Measurements from ENCODE around the gene DMD. TPM values are rescaled to one million over a fixed set of nuclear protein-coding genes. Genes with fewer than 3 reads are reported as not detected.

DMD gene
- total RNA-seq, 1 donor from 2014 or later: 9.7 TPM

DNA sequence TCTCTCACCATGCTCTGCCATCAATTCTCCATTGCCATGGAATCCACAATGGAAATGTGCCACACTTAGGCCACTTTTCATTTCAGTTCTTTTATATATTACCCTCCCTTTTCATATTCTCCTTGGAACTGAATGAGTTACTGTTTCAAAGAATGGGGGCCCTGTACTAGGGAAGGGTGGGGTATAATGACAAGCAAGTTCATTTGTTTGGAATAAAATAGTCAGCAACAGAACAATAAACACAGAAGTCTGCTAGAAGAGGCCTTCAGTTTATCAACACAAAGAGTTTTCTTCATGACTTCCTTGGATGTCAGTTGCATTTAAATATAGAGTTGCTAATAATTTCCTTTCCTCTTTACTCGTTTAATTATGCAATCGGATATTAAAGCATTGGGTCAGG, 1661.2 kb downstream of the DMD start:
- H3K36me3 Mint-ChIP-seq (ENCODE audit: low read depth): peaks cover 5% of the 10 kb centered on the region
- no peak overlapping the region for H3K4me3 Mint-ChIP-seq
- H3K27ac Mint-ChIP-seq (ENCODE audit: unreplicated experiment): no peak overlapping the region
- TF ChIP-seq, protein P1, sequence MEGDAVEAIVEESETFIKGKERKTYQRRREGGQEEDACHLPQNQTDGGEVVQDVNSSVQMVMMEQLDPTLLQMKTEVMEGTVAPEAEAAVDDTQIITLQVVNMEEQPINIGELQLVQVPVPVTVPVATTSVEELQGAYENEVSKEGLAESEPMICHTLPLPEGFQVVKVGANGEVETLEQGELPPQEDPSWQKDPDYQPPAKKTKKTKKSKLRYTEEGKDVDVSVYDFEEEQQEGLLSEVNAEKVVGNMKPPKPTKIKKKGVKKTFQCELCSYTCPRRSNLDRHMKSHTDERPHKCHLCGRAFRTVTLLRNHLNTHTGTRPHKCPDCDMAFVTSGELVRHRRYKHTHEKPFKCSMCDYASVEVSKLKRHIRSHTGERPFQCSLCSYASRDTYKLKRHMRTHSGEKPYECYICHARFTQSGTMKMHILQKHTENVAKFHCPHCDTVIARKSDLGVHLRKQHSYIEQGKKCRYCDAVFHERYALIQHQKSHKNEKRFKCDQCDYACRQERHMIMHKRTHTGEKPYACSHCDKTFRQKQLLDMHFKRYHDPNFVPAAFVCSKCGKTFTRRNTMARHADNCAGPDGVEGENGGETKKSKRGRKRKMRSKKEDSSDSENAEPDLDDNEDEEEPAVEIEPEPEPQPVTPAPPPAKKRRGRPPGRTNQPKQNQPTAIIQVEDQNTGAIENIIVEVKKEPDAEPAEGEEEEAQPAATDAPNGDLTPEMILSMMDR (conservative IDR thresholded peaks at IDR 0.05): no peak
- peaks cover 9% of the 10 kb centered on the region for H3K9me3 Mint-ChIP-seq
- no peaks in the 10 kb centered on the region for H3K27me3 Mint-ChIP-seq (ENCODE audit: low read depth)
- DNase-seq (ENCODE audit: low read depth, low spot score): no peak
- H3K4me1 Mint-ChIP-seq: peaks cover 14% of the 10 kb centered on the region

DNA sequence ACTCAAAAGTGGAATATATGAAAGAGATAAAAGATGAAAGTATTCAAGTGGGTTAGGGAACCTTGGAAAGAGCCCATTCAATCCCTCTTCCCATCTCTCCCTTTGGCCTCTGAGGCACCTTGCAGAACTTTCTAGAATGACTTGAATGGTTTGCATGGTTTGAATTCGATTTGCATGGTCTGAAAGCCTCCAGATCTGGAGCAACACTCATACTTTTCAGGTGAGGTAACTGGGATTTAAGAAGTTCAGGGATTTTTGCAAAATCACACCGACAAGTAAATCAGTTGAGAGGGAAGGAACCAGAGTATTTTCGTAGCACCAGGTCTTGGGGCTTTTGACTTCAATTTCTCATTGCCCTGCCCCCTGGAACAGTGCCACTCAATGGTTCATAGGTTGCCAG, 1663.5 kb downstream of the DMD start:
- no peaks in the 10 kb centered on the region for H3K27me3 Mint-ChIP-seq (ENCODE audit: low read depth)
- no peak for DNase-seq (ENCODE audit: low read depth, low spot score)
- H3K27ac Mint-ChIP-seq (ENCODE audit: unreplicated experiment): no peak overlapping the region
- H3K4me1 Mint-ChIP-seq: peaks cover 14% of the 10 kb centered on the region
- TF ChIP-seq, protein P1 (conservative IDR thresholded peaks at IDR 0.05): no peak
- peaks cover 5% of the 10 kb centered on the region for H3K36me3 Mint-ChIP-seq (ENCODE audit: low read depth)
- peaks cover 5% of the 10 kb centered on the region for H3K9me3 Mint-ChIP-seq
- no peak overlapping the region for H3K4me3 Mint-ChIP-seq

DNA sequence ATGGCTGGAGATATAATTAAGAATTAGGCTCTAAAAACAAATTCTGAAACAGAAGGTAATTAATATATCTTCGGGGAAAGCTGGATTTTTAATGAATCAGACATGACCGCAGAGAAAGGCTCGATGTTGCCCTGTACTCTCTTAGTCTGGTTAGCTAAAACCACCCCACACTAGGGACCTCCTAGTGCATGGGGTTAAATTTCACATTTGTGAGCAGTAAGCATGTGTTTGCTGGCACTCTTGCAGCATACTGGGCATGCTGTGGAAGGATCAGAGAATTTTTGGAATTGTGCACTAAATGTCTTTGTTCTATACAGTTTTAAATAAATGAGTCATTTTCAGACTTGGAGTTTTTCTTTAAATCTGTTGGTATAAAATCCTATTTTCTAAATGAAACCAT, 1663.9 kb downstream of the DMD start:
- TF ChIP-seq, protein P1 (conservative IDR thresholded peaks at IDR 0.05): no peak
- no peak for DNase-seq (ENCODE audit: low read depth, low spot score)
- Mint-ChIP-seq H3K9me3 (peaks cover 7% of the 10 kb centered on the region), H3K27me3 (ENCODE audit: low read depth) (no peaks in the 10 kb centered on the region), H3K4me1 (peaks cover 14% of the 10 kb centered on the region), H3K27ac (ENCODE audit: unreplicated experiment) (no peak overlapping the region), H3K36me3 (ENCODE audit: low read depth) (peaks cover 5% of the 10 kb centered on the region), H3K4me3 (no peak overlapping the region)

DNA sequence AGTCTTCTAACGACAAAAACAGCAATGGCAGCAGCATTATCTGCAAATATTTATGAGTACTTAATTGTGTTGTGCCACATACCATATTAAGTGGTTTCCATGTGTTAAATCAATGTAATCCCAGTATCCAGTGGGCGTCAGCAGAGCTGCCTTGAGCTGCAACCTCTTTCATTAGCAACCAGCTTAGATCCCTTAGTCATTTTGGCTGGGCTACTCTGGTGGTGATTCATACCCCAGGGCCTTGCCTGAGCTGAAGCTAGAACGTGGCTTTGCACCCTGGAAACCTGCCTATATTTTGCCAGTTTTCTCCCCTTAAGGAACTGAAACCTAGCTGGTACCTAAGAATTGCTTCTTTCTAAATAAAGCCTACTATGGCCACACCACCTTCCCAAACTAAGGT, 1665.2 kb downstream of the DMD start:
- TF ChIP-seq, protein P1 (conservative IDR thresholded peaks at IDR 0.05): no peak

DNA sequence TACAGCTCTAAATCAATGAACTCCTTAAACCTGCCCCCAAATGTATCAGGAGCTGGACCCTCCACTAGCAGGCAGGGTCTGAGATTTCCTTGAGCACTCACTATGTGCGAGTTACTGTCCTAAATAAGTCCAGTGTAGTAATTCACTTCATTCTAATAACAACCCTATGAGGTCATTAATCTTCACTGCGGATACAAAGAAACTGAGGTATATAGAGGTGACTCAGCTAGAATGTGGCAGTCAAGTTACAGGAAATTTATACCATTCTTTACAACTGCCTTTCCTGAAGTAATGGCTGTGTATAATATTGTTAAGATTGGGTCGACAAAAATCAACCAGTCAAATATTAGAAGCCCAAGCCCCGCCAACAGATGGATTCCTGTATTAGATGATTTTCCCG, 1665.6 kb downstream of the DMD start:
- Mint-ChIP-seq H3K4me1 (peaks cover 13% of the 10 kb centered on the region), H3K9me3 (peaks cover 9% of the 10 kb centered on the region), H3K27me3 (ENCODE audit: low read depth) (no peaks in the 10 kb centered on the region), H3K36me3 (ENCODE audit: low read depth) (peaks cover 10% of the 10 kb centered on the region), H3K4me3 (no peak overlapping the region), H3K27ac (ENCODE audit: unreplicated experiment) (no peak overlapping the region)
- TF ChIP-seq, protein P1 (conservative IDR thresholded peaks at IDR 0.05): no peak
- DNase-seq (ENCODE audit: low read depth, low spot score): no peak

More for the DNA sequence above, 1665.2 kb downstream of the DMD start:
- Mint-ChIP-seq H3K4me3 (no peak overlapping the region), H3K36me3 (ENCODE audit: low read depth) (peaks cover 8% of the 10 kb centered on the region), H3K4me1 (peaks cover 14% of the 10 kb centered on the region), H3K27me3 (ENCODE audit: low read depth) (no peaks in the 10 kb centered on the region), H3K9me3 (peaks cover 9% of the 10 kb centered on the region), H3K27ac (ENCODE audit: unreplicated experiment) (no peak overlapping the region)
- DNase-seq (ENCODE audit: low read depth, low spot score): no peak

DNA sequence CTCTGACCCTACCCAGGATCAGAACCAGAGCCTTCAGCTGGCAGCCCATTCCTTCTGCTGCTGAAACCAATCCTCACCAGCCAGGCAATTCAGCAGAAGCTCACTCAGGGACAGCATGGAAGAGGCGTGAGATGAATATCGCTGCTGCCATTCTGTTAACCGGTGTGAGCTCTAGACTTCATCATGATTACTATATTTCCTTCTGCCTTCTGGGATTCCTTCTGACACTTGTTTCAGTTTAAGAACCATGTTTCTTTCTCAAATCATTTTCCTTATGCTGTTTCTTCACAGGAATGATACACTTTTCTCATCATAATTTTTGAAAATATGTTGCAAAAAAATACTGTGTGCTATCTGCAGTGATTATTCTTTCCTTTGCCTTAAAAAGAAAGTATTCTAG, 1666.2 kb downstream of the DMD start:
- H3K27me3 Mint-ChIP-seq (ENCODE audit: low read depth): no peaks in the 10 kb centered on the region
- peaks cover 10% of the 10 kb centered on the region for H3K36me3 Mint-ChIP-seq (ENCODE audit: low read depth)
- no peak overlapping the region for H3K4me3 Mint-ChIP-seq
- H3K4me1 Mint-ChIP-seq: peaks cover 10% of the 10 kb centered on the region
- TF ChIP-seq, protein P1 (conservative IDR thresholded peaks at IDR 0.05): no peak
- H3K27ac Mint-ChIP-seq (ENCODE audit: unreplicated experiment): no peak overlapping the region
- no peak for DNase-seq (ENCODE audit: low read depth, low spot score)
- peaks cover 9% of the 10 kb centered on the region for H3K9me3 Mint-ChIP-seq
